ENCODE data around the gene HEXB. TPM values are rescaled to one million over a fixed set of nuclear protein-coding genes. Genes with fewer than 3 reads are reported as not detected.

The HEXB gene
- total RNA-seq, 3 donors from 2014 or later: 38.6 to 46.8 (median 45.8) TPM

GRCh38 chr5:74648835-74649293, 36.2 kb upstream of the HEXB start:
- ATAC-seq (peak; percentile 74 to 77), DNase-seq (no peak)
- no peaks in the 10 kb centered on the region for H3K9me3 Mint-ChIP-seq
- no peaks in the 10 kb centered on the region for H3K36me3 Mint-ChIP-seq (ENCODE audit: insufficient read depth)
- peaks cover 7% of the 10 kb centered on the region for H3K27me3 Mint-ChIP-seq (ENCODE audit: low read depth)
- H3K4me3 Mint-ChIP-seq: no peak overlapping the region
- H3K4me1 Mint-ChIP-seq (ENCODE audit: low read depth): no peaks in the 10 kb centered on the region

DNA sequence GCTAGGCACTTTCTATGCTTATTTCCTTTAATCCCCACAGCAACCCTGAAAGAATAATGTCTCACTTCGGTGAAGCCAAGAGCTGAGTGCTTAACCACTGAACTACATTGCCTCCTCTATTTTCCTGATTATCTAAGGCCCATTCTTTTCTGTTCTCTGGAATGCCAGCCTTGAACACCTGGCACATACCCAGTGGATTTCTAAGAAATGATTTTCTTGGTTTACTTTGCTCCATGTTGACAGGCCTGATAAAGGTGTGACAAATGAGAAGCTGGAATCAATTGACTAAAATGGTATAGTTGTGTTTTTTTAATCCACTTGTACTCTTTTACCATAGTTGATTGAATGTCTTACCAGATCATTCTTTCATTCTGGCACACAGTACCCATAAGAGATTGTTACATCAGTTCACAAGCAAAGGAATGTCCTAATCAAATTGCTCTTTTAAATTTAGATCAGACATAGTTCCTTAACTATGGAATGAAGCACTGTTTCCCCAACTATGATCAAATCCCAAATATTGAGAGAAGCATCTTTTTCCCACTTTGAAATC, 35.5 kb upstream of the HEXB start:
- Mint-ChIP-seq H3K4me1 (ENCODE audit: low read depth) (no peaks in the 10 kb centered on the region), H3K27me3 (ENCODE audit: low read depth) (peaks cover 7% of the 10 kb centered on the region), H3K9me3 (no peaks in the 10 kb centered on the region), H3K36me3 (ENCODE audit: insufficient read depth) (no peaks in the 10 kb centered on the region), H3K4me3 (no peak overlapping the region)
- ATAC-seq (no peak), DNase-seq (no peak)

DNA sequence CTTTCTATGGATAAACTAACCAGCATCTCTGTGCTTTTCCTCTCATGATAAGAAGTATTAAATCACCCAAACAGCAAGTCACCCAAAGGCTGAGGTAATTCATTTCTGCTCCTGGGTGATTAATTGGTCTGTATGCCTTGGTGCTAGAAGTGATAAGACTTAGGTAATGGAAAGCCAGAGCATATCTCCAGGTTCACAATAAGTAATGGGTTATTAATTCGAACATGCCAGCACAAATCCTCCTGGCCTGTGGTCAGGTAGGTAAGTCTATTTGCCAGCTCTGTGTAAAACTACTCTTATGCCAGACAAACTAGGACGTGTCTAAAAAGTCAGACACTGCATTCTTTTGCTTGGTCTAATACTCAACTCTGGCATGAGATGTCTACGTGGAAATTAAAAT, 33.3 kb upstream of the HEXB start:
- H3K9me3 Mint-ChIP-seq: no peaks in the 10 kb centered on the region
- DNase-seq (no peak), ATAC-seq (no peak)
- peaks cover 7% of the 10 kb centered on the region for H3K27me3 Mint-ChIP-seq (ENCODE audit: low read depth)
- no peaks in the 10 kb centered on the region for H3K36me3 Mint-ChIP-seq (ENCODE audit: insufficient read depth)
- H3K4me3 Mint-ChIP-seq: no peak overlapping the region
- no peaks in the 10 kb centered on the region for H3K4me1 Mint-ChIP-seq (ENCODE audit: low read depth)

DNA sequence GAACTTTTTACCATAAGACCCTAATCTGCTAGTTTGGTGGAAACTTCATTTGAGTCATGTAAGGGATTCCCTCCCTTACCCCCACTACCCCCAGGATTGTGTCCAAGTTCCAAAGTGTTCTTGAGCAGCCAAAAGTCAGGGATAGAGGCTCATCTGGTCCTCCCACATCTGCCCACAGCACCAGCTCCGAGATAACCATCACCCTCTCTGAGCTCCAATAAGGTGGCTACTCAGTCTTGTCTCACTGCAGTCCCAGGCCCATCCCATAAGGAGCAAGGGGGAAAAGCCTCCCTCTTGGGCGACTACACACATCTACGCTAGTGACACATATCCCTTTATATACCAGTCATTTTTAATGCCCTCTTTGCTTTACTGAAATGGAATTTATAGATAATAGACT, 32.5 kb upstream of the HEXB start:
- ATAC-seq (no peak), DNase-seq (no peak)
- no peaks in the 10 kb centered on the region for H3K4me1 Mint-ChIP-seq (ENCODE audit: low read depth)
- peaks cover 7% of the 10 kb centered on the region for H3K27me3 Mint-ChIP-seq (ENCODE audit: low read depth)
- no peak overlapping the region for H3K4me3 Mint-ChIP-seq
- H3K9me3 Mint-ChIP-seq: no peaks in the 10 kb centered on the region
- no peaks in the 10 kb centered on the region for H3K36me3 Mint-ChIP-seq (ENCODE audit: insufficient read depth)

GRCh38 chr5:74653991-74654390, 31.0 kb upstream of the HEXB start:
- no peaks in the 10 kb centered on the region for H3K4me1 Mint-ChIP-seq (ENCODE audit: low read depth)
- no peaks in the 10 kb centered on the region for H3K9me3 Mint-ChIP-seq
- peaks cover 7% of the 10 kb centered on the region for H3K27me3 Mint-ChIP-seq (ENCODE audit: low read depth)
- no peak for ATAC-seq
- H3K36me3 Mint-ChIP-seq (ENCODE audit: insufficient read depth): no peaks in the 10 kb centered on the region
- no peak for DNase-seq
- no peak overlapping the region for H3K4me3 Mint-ChIP-seq

DNA sequence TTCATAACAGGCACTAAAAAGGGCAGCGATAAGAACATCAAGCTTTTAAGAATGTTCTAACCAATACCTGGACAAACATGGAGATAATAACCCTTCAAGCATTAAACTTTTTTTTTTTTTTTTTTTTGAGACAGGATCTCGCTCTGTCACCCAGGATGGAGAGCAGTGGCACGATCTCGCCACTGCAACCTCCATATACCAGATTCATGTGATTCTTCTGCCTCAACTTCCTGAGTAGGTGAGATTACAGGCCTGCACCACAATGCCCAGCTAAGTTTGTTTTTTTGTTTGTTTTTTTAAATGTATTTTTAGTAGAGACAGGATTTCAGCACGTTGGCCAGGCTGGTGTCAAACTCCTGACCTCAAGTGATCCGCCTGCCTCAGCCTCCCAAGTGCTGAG, 29.8 kb upstream of the HEXB start:
- Mint-ChIP-seq H3K4me3 (no peak overlapping the region), H3K27me3 (ENCODE audit: low read depth) (peaks cover 3% of the 10 kb centered on the region), H3K9me3 (no peaks in the 10 kb centered on the region), H3K4me1 (ENCODE audit: low read depth) (no peaks in the 10 kb centered on the region), H3K36me3 (ENCODE audit: insufficient read depth) (no peaks in the 10 kb centered on the region)
- ATAC-seq: no peak
- DNase-seq: no peak

DNA sequence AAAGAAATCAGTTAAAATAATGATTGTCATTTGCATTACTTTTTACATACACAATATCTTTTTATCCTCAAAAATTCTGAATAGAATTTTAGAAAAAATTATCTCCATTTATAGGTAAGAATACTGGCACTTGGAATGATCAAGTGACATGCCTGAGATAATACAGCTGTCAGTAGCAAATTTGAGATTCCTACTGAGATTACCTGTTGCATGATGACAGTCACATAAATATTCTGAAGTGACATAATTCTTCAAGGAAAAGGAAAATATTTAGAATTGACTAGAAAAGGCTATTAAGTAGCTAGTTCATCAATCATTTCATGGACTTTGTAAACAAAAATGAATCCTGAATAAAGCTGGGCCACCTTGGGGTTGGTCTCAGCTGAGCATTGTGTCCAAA, 29.3 kb upstream of the HEXB start:
- Mint-ChIP-seq H3K9me3 (no peaks in the 10 kb centered on the region), H3K4me1 (ENCODE audit: low read depth) (no peaks in the 10 kb centered on the region), H3K36me3 (ENCODE audit: insufficient read depth) (no peaks in the 10 kb centered on the region), H3K4me3 (no peak overlapping the region), H3K27me3 (ENCODE audit: low read depth) (peaks cover 4% of the 10 kb centered on the region)
- ATAC-seq (no peak), DNase-seq (no peak)

DNA sequence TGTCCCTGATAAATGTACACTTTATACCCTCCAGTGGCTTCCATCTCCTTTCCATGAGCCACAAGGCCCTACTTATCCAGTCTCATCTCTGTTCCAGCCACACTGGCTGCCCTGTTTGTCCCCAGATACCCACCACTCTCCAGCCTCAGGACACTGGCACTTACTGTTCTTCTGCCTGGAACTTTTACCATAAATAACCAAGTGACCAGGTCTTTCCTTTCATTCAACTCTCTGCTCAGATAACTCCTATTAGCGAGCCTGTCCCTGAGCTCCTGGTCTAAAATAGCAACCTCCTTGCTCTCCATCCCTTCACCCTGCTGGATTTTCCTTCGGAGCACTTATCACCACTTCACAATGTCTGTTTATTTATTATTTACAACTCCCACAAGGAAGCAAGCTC, 27.9 kb upstream of the HEXB start:
- H3K4me3 Mint-ChIP-seq: no peak overlapping the region
- peaks cover 9% of the 10 kb centered on the region for H3K27me3 Mint-ChIP-seq (ENCODE audit: low read depth)
- H3K9me3 Mint-ChIP-seq: no peaks in the 10 kb centered on the region
- no peaks in the 10 kb centered on the region for H3K4me1 Mint-ChIP-seq (ENCODE audit: low read depth)
- DNase-seq (no peak), ATAC-seq (no peak)
- no peaks in the 10 kb centered on the region for H3K36me3 Mint-ChIP-seq (ENCODE audit: insufficient read depth)

DNA sequence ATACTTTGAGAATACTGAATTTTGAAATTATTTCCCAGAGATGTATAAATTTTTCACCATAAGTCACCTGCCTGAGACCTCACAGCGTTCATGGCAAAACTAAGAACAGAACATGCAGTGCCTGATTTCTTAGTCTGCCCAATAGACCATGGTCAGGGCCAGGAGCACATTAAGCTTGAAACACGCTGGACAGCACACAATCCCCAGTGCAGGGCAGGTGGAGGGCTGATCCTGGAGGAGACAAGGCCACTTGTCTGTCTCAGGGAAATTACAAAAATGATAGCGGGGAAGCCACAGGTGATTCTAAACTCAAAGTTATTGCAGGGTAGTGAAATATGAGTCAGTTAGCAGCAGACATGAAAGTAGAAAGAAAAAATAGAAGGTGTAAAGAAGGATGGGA, 25.9 kb upstream of the HEXB start:
- no peaks in the 10 kb centered on the region for H3K9me3 Mint-ChIP-seq
- ATAC-seq: no peak
- H3K36me3 Mint-ChIP-seq (ENCODE audit: insufficient read depth): no peaks in the 10 kb centered on the region
- no peak overlapping the region for H3K4me3 Mint-ChIP-seq
- H3K27me3 Mint-ChIP-seq (ENCODE audit: low read depth): peaks cover 18% of the 10 kb centered on the region
- DNase-seq: no peak
- H3K4me1 Mint-ChIP-seq (ENCODE audit: low read depth): no peaks in the 10 kb centered on the region

DNA sequence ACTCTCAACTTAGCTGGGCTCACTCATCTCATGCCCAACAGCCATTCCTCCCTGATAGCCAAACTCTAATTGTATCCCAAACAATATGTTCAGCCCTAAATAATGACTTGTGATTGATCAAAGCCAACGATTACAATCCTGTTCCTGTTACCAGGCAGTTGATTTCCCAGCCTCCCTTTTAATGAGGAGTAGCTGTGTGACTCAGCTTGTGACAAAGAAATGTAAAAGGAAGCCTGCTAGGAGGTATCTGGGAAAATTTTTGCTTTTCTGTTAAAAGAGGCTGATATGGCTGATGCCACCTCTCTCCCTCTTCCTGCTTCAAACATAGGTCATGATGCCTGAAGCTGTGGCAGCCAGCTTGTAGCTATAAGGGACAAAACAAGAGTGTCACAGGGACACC, 24.9 kb upstream of the HEXB start:
- H3K9me3 Mint-ChIP-seq: no peaks in the 10 kb centered on the region
- no peak overlapping the region for H3K4me3 Mint-ChIP-seq
- ATAC-seq: no peak
- peaks cover 18% of the 10 kb centered on the region for H3K27me3 Mint-ChIP-seq (ENCODE audit: low read depth)
- no peaks in the 10 kb centered on the region for H3K36me3 Mint-ChIP-seq (ENCODE audit: insufficient read depth)
- DNase-seq: no peak
- H3K4me1 Mint-ChIP-seq (ENCODE audit: low read depth): no peaks in the 10 kb centered on the region

DNA sequence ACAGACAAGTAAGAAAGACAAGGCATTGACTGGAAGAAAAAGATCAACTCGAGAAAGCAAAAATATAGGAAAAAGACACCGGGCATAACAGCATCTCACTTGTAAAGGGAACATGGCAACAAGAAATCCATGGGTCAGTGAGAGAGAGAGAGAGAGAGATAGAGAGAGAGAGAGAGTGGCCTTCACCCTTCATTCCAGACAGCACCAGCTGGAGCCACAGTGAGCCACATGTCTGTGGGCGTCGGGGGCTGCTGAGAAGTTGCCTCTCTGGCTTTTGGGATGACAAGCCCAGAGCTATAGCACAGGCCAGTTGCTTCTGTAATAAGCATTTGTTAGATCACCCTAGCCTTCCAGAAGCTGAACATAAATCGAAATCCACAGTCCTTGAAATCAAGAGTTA, 24.2 kb upstream of the HEXB start:
- DNase-seq (no peak), ATAC-seq (no peak)
- H3K4me3 Mint-ChIP-seq: no peak overlapping the region
- H3K36me3 Mint-ChIP-seq (ENCODE audit: insufficient read depth): no peaks in the 10 kb centered on the region
- H3K9me3 Mint-ChIP-seq: no peaks in the 10 kb centered on the region
- H3K27me3 Mint-ChIP-seq (ENCODE audit: low read depth): peaks cover 18% of the 10 kb centered on the region
- no peaks in the 10 kb centered on the region for H3K4me1 Mint-ChIP-seq (ENCODE audit: low read depth)

GRCh38 chr5:74664551-74664950, 20.5 kb upstream of the HEXB start:
- Mint-ChIP-seq H3K27me3 (ENCODE audit: low read depth) (peaks cover 18% of the 10 kb centered on the region), H3K4me3 (no peak overlapping the region), H3K4me1 (ENCODE audit: low read depth) (no peaks in the 10 kb centered on the region), H3K9me3 (no peaks in the 10 kb centered on the region), H3K36me3 (ENCODE audit: insufficient read depth) (no peaks in the 10 kb centered on the region)
- ATAC-seq (no peak), DNase-seq (no peak)

DNA sequence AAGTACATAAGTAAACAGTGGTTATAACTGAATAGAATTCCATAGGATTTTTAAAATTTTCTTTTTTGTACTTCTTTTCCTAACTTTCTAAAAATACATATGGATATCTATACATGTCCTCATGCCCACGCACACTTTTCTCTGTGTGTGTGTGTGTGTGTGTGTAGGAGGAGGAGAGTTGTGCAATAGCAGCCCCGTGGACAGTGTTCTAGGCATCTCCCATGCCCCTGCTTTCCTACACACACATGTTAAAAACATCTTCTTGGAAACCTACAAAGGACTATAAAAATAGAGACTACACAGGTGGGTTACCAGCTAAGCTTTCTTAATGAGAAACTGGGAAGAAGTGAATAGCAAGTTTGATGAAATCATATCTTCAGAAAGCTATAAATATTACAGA, 19.8 kb upstream of the HEXB start:
- peaks cover 18% of the 10 kb centered on the region for H3K27me3 Mint-ChIP-seq (ENCODE audit: low read depth)
- DNase-seq (no peak), ATAC-seq (no peak)
- no peaks in the 10 kb centered on the region for H3K4me1 Mint-ChIP-seq (ENCODE audit: low read depth)
- H3K9me3 Mint-ChIP-seq: no peaks in the 10 kb centered on the region
- H3K4me3 Mint-ChIP-seq: no peak overlapping the region
- H3K36me3 Mint-ChIP-seq (ENCODE audit: insufficient read depth): no peaks in the 10 kb centered on the region

DNA sequence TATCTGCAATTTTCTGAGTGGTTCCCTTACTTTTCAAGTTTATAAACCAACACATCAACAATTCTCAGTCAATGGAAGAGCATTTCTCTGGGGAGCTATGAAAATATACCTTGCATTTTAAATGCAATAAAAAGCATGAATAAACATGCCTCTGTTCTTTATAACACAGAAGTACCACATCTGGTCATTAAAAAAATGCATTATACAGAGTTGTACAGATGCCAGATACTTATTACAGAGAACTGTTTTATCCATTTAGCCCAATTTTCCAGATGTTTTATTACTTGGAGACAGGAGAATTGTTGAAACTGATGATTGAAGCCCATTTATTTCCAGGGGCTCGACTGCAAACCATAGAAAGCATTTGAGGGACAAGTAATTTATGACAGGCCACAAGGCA, 19.2 kb upstream of the HEXB start:
- no peaks in the 10 kb centered on the region for H3K9me3 Mint-ChIP-seq
- ATAC-seq (no peak), DNase-seq (no peak)
- no peaks in the 10 kb centered on the region for H3K4me1 Mint-ChIP-seq (ENCODE audit: low read depth)
- peaks cover 13% of the 10 kb centered on the region for H3K27me3 Mint-ChIP-seq (ENCODE audit: low read depth)
- H3K36me3 Mint-ChIP-seq (ENCODE audit: insufficient read depth): no peaks in the 10 kb centered on the region
- H3K4me3 Mint-ChIP-seq: no peak overlapping the region

- no peak for DNase-seq
- no peaks in the 10 kb centered on the region for H3K36me3 Mint-ChIP-seq (ENCODE audit: insufficient read depth)
- H3K27me3 Mint-ChIP-seq (ENCODE audit: low read depth): peaks cover 13% of the 10 kb centered on the region
- H3K9me3 Mint-ChIP-seq: no peaks in the 10 kb centered on the region
- no peak overlapping the region for H3K4me3 Mint-ChIP-seq
- ATAC-seq: no peak
- H3K4me1 Mint-ChIP-seq (ENCODE audit: low read depth): no peaks in the 10 kb centered on the region
Measured at GRCh38 chr5:74667396-74667795, 17.6 kb upstream of the HEXB start.

GRCh38 chr5:74669821-74670220, 15.2 kb upstream of the HEXB start:
- H3K9me3 Mint-ChIP-seq: no peaks in the 10 kb centered on the region
- H3K27me3 Mint-ChIP-seq (ENCODE audit: low read depth): peaks cover 7% of the 10 kb centered on the region
- DNase-seq (no peak), ATAC-seq (no peak)
- no peaks in the 10 kb centered on the region for H3K36me3 Mint-ChIP-seq (ENCODE audit: insufficient read depth)
- no peaks in the 10 kb centered on the region for H3K4me1 Mint-ChIP-seq (ENCODE audit: low read depth)
- no peak overlapping the region for H3K4me3 Mint-ChIP-seq
